HUDEP-2 (cell line): ENCODE data around the gene PLG.
"Not testable (repeated sequence)": the region's sequence is repeated elsewhere in the genome, so short reads cannot be mapped to it uniquely, and the experiment has no call there.

Experiments
- DNase-seq, 76 experiments: peaks; one replicate each; lab custom pipeline; 2025; ENCODE audit not compliant: unreplicated experiment in 76 of 76; lab: John Stamatoyannopoulos, UW

PLG gene

DNA sequence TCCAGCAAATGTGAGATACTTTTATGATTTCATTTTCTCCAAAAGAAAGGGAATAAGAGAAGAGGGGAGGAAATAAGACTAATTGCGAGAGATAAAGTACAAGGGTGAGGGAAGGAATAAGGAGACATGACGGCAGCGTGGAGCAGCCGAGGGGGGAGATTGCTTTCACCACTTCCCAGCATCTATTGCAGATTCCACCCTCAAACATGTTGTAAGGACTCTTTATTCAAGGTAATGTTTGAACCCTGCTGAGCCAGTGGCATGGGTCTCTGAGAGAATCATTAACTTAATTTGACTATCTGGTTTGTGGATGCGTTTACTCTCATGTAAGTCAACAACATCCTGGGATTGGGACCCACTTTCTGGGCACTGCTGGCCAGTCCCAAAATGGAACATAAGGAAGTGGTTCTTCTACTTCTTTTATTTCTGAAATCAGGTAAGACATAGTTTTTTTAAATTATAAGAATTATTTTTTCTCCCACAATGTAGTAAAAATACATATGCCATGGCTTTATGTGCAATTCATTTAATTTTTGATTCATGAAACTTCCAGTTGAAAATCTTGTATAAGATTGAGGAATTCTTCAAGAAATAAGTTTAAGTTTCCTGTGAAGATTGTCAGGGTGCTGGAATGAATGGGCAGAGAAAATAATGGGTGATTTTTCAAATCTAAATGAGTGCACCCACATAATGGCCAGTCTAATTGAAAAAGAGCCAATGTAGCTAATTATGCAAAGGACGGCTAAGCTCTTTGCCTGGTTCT is at the start of gene PLG:
PLG (plus strand) TSS at position 327 of the 763 bp plus-strand sequence; CDS start at position 388, 61 bp downstream.
- not testable (repeated sequence) for DNase-seq

DNA sequence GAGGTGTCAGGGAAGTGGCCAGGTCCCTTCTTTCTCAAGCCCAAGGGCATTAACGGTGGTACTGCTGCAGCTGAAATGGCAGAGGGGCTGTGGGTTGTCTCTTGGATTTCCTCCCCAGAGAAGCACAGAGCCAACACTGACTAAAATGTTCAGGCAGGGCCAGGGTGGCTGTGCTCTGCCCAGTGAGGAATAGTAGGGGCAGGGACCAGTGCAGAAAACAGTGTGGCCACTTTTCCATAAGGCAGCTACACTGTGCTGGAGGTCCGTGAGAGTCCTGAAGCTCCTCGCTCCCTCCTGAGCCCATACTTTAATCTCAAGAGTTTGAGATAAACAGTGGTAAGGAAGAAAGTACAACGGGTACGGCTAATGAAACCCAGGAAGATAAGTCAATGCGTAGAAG is 42.5 kb upstream of the PLG start:
- no peak for DNase-seq

DNA sequence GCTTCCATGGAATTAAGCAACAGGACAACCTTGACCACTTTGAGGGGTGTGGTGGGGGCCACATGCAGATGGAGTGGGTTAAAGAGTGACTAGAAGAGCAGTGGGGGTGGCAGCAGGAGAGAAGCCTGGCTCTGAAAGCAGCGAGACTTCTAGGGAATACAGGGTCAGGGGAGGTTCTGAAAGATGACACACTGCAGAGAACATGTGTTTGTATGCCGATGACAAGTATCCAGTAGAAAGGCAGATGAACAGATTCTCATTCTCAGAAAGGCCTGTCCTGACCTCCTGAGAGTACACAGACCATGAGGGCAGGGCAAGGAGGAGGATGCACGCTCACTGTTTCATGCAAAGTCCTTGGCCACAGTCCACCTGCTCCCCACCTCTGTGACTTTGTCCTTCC is 40.8 kb upstream of the PLG start:
- DNase-seq, result no peak

DNA sequence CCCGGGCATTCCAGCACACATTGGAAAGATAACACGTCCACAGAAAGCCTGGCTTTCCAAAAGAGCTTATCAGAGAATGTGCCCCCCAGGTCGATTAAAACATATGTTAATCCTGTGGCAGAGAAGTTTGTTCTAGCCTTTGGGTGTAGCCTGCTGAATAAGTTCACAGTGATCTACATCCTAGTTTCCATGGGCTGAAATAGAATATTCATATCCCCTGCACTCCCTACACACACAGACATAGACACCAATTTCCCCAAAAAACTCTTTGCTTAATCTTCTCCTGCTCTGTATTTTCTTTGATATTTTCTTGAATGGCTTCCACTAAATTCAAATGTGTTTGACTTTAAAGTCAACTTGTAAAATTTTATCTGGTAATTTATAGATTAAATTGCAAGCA is 39.6 kb upstream of the PLG start:
- DNase-seq, result no peak

DNA sequence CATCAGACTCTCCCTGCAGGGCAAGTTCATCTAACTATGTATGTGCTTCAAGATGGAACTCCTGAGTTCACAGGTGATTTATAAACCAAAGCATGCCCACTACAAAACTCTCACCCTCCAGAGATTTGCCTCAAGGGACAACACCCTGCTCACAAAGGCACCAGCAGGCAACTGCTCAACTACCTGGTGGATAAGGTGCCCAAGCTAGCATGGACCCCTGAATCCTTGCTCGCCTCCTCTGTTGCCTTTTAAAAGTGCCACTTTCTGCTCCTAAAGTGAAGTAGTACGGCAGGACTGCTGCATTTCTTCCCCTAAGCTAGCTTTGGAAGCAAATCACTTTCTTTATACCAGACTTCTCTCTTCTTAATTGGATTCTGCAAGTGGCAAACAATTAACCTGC is 39.2 kb upstream of the PLG start:
- DNase-seq, result no peak

DNA sequence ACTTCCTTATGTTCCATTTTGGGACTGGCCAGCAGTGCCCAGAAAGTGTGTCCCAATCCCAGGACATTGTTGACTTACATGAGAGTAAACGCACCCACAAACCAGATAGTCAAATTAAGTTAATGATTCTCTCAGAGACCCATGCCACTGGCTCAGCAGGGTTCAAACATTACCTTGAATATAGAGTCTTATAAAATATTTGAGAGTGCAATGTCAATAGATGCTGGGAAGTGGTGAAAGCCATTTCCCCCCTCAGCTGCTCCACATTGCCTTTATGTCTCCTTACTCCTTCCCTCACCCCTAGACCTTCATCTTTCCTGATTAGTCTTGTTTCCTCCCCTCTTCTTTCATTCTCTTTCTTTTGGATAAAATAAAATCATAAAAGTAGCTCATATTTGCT is 37.8 kb upstream of the PLG start, which contains the start of gene LPA:
LPA (minus strand) TSS at position 78 of the 400 bp plus-strand sequence; CDS start at position 17, 61 bp downstream.
- not testable (repeated sequence) for DNase-seq

DNA sequence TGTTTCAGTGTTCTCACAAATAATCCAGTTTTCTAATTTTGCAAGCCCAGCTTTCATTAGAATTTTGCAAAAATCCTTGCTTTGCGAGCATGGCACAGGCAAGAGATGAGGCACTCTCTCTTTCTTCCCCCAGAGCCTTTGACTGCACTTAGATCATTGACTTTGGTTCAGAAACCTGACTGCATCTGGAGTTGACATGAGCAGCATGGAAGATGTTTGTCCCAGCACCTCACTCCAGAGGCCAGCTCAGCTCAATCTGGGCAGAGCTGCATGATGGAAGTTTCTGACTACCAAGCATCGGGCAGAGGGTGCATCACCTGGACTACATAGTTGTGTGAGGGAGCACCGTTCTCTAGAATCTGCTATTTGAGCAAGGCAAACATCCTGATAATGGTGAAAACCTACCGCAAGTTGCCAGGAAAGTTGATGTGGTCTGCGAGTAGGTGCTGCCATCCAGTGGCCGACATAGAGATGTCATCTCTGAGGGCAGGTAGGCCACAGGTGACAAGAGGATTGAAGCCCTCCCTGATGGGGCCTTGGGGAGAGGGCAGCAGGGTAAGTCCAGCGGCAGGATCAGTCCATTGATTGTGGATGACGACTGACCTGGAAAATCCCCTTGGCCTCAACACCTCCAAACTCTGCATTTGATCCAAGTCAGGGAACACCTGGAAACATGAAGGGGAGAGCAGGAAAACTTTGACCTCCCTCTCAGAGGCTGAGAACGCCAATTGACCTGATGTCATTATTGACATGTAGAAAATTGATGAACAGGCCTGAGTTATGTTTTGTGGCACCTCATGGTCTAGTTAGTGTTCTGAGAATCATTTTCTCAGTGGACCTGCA is 34.2 kb upstream of the PLG start:
- DNase-seq, result peak in 43 of 76 experiments; percentile 3 to 58 (median 22)

DNA sequence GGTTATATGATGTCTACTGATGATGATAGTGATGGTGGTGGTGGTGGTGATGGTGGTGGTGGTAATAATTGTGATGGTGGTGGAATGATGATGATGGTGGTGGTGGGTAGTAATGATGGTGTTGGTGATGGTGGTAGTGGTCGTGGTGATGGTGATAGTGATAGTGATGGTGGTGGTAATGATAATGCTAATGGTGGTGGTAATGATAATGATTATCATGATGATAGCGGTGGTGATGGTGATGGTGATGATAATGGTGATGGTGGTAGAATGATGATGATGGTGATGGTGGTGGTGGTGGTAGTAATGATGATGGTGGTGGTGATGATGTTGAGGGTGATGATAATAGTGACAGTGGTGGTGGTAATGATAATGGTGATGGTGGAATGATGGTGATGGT is 33.5 kb upstream of the PLG start:
- no peak for DNase-seq

DNA sequence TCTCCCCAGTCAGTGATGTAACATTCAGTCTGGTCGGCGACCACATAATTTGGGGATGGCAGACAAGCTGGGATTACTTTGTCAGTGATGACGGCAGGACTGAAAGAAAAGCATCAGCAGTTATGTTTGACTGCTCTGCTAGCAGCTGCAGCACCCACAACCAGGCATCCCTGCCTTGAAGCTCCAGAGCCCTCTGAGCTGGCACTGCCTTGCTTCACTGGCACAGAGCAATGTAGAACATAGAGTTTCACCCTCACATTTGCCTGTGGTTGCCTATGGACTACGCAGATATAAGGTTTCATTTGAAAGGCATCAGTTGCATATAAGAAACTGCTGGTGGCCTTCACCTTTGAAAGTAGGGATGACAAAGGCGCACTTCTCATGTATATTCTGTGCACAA is 25.6 kb upstream of the PLG start:
- DNase-seq, result not testable (repeated sequence)

DNA sequence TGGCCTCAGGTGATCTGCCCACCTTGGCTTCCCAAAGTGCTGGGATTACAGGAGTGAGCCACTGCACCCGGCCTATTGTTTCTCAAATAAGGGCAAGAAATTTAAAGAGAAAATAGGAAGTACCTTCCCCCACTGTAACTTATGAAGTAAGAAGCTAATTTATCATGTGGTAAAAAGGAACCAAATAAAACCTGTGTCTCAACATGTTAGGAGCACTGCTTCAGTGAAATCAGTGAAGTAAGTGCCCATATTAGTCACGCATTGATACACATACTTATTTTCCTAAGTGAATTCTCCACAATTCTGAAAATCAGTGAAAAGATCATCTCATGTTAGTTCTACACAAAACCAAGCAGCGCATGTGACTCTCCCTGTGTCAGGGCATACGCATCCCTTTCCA is 23.8 kb upstream of the PLG start:
- no peak for DNase-seq

DNA sequence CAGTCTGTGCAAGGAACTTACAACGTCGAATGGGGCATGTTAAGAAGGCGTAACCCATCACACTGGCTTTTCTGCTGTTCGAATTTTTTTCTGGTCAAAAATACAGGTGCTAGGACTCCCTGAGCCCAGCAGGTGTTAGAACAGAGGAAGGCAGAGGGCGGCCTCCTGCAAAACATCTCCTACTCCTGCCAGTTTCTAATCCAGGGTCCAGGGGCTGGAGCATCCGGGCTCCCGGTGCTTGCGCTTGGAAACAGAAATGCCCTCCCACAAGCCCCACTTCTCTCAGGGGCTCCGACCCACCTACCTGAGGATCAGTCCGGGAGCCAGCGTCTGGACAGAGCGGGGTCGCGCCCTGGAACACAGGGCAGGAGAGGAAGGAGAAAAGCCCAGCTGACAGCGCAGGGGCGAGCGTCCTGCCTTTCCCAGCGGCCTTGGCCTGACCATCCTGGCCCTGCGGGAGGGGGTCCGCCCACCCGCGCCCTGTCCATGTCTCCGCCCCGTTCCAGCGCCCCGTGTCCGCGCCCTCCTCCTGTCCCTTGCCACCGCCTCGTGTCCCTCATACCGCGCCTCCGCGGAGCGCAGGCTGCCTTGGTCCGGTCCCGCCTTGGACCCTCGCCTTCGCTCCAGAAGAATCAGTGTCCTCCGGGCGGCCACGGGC is 23.2 kb upstream of the PLG start:
- DNase-seq, result no peak

DNA sequence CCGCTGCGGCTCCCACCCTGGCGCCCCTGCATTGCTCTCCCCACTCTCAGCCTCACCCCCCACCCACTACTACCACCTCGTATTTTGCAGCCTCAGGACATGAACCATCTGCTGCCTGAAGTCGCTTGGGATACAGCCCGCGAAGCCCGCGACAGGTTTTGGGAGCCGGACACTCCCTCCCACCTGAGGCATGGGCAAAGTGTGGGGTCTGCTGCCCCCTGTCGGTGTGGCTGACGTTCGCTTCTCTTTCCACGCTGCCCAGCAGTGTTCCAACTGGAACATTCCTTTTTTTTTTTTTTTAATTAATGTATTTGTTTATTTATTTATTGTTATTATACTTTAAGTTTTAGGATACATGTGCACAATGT is 22.7 kb upstream of the PLG start:
- DNase-seq, result peak in 2 of 76 experiments; percentile 6 to 7

DNA sequence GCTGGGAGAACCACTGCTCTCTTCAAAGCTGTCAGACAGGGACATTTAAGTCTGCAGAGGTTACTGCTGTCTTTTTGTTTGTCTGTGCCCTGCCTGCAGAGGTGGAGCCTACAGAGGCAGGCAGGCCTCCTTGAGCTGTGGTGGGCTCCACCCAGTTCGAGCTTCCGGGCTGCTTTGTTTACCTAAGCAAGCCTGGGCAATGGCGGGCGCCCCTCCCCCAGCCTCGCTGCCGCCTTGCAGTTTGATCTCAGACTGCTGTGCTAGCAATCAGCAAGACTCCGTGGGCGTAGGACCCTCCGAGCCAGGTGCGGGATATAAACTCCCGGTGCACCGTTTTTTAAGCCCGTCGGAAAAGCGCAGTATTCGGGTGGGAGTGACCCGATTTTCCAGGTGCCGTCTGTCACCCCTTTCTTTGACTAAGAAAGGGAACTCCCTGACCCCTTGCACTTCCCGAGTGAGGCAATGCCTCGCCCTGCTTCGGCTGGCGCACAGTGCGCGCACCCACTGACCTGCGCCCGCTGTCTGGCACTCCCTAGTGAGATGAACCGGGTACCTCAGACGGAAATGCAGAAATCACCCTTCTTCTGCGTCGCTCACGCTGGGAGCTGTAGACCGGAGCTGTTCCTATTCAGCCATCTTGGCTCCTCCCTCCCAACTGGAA is 16.8 kb upstream of the PLG start:
- not testable (repeated sequence) for DNase-seq

DNA sequence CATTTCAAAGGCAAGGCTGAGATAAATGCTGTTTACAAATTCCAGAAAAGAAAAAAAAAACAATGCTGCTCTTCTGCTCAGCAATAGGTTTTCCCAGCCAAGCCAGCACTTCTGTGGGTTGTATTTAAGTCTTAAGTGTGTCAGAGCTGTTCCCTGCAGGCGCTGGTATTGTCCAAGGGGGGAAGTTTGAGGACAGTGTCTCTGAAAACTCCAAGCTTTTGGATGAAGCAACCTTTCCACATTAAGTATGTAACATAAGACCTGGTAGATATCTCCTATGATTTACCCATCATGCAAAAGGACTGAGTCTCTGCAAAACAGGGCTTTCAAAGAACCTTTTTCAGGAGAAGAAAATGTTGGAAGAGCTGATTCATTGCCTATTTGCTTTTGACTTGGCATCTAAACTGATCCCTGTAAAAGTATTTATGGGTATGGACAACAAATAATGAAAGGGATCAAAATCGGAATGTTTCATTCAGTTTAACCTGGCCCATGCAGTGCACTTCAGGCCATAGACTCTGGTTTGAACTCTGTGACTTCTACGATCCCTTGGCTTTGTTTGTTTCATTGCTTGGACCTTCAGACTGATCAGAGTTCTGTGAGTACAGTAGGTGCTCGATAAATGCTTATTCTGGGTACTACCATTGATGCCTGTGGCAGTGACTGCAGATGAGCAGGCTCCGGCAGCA is 16.1 kb upstream of the PLG start:
- no peak for DNase-seq

DNA sequence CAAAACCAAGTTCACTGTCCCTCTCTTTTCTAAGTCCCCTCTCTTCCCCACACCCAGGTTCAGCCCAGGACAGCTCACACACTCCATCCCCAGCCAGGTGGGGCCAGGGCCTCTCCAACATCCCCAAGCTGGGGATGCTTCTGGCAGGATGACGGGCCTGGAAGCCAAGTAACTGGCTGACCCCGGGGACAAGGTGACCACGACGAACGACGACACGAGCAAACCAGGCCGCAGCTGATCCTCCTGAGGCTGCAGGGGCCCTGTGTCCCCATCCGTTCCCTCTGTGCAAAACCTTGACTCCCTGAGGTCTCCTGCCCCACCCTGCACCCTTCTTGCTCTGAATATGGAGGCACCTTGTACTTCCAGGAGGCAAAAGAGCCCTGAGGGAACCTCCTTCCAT is 11.6 kb upstream of the PLG start:
- DNase-seq, result no peak

DNA sequence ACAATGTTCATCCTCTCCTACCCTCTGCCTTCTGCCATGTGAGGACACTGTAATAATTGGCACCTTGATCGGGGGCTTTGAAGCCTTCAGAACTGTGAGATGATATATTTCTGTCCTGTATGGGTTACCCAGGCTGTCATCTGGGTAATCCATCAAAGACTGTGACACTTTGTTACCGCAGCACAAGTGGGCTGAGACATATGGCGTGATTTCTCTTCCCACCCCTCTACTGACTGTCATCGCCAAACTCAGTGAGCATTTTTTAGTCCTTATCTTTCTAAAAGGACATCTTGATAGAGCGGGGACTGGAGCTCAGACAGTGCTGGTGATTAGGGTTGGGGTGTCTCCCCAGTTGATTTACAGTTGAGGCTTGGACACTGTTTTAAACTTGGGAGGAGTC is 10.4 kb upstream of the PLG start:
- no peak for DNase-seq

DNA sequence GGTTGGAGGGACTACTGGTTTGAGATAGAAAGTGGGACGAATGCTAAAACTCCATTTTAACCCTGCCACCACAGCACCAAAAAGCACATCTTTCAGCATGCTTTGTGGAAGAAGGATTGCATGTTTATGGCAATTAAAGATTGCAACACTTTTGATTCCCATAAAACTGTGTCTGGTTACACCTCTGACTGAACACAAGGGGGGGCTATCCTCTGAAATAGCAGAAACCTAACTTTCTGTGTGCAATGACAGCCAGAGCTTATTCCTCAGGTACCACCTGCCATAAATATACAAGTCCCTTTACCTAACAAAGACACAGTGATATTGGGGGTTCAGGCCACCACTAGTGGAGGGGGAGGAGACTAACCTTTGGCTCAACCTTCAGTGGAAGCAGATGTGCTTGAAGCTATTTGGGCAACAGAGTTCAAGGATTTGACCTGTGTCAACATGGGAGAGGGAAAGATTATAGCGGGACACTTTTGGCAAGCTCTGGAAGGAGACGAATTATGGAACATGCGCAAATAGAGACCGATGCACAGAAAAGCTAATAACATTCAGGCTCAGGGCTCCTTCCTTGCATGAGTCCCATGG is 9.6 kb upstream of the PLG start:
- DNase-seq, result peak in 3 of 76 experiments; percentile 3 to 32 (median 8)

DNA sequence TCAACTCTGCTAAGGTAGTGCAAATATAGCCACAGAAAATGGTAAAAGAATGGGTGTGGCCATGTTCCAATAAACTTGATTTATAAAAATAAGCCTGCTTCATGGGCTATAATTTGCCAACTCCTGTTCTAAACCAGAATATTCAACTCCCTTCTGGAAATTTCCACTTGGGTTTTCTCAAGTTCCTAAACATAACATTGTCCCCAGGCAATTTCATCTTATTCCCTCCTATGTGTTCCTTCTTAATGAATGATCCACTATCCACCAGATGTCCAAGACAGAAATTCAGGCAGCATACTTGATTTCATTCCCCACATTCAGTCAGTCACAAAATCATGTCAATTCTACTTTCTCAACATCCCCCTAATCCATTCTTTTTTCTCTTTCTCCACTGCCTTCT is 7.0 kb upstream of the PLG start:
- DNase-seq, result not testable (repeated sequence)

DNA sequence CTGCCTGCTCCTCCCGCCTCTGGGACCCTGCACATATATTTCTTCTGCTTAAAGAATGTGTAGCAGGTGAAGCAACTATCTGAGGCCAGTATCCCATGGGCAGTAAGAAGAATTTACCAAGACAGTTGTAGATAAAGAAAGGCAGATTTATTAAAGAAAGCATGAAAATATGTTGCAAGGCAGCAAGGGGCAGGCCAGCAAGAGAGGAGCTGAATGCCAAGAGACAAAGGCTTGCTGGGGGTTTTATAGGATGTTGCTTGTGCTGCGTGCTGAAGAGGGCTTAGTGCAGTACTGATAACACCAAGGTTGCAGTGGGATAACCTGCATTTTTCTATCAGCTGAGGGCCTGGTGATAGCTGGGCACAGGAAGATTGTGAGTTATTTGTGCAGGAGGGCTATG is 6.4 kb upstream of the PLG start:
- DNase-seq, result not testable (repeated sequence)

DNA sequence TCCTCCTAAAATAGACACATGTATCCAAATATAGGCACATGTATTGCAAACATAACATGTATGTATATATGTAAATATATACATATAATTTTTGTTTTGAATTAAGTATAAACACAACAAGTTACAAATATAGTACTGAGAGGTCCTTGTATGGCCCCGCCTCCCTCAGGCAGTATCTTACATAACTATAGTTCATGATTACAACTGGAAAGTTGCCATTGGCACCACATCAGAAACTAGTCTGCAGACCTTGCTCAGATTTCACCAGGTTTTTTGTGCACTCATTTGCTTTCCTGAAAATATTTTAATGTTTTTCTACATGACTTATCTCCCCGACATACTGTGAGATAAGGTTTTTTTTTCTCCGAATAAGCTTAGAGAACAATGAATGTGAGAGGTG is 5.2 kb upstream of the PLG start:
- DNase-seq, result not testable (repeated sequence)
